Measurements from ENCODE around the gene MYOG. TPM values are rescaled to one million over a fixed set of nuclear protein-coding genes. Genes with fewer than 3 reads are reported as not detected.

Gene MYOG
- total RNA-seq, 5 donors from 2014 or later (not counting 1 experiment from before 2014, with no cell fraction given), result not detected

DNA sequence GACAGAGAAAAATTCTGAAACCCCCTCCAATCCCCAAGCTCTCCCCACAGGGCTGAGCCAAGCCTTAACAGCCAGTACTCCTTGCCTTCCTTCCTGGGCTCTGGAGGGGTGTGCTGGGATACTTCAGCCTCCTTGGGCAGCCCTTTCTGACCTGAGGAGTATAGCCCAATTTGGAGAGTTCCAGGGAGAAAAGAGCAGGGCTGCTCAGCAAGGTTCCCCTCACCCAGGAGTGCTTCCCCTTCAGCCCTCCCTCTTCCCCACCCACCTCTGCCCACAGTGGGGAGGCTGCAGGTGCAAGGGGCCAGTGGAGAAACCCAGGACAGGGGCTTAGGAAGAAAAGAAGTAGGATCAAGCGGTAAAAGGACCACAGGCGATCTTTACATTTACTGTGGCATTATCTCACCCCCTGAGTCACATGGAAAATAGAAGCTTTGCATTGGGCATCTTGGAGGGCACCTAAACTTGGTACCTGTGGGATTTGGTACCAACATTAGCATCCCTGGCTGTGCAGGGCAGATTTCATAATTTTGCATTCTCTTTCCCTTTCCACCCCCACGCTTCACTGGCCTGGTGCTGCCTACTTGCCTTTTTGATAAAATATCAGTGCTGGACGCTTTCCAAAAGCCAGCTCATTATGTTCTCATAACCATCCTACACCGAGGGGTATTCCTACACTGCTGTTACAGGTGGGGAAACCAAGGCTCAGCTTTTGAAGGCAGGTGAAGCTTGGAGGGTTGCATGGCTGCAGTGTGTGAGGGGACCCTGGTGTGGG is 38.9 kb upstream of the MYOG start:
- Mint-ChIP-seq H3K27me3 (peaks cover 68 to 87% of the 10 kb centered on the region in 2 donors), H3K36me3 (no peaks in the 10 kb centered on the region), H3K27ac (no peak overlapping the region), H3K4me1 (peaks cover 9 to 18% (median 12%) of the 10 kb centered on the region in 3 donors), H3K4me3 (no peak overlapping the region), H3K9me3 (no peaks in the 10 kb centered on the region)
- no peaks in the 10 kb centered on the region for H3K36me3 ChIP-seq (ENCODE audit: control insufficient read depth in 2 of 2, extremely low read depth in 1 of 2, insufficient read depth in 1 of 2, low read length in 1 of 2)
- peaks cover 0 to 12% of the 10 kb centered on the region in 2 experiments for H3K4me1 ChIP-seq (ENCODE audit: control insufficient read depth in 1 of 2, extremely low read depth in 1 of 2, insufficient read depth in 2 of 2, low read length in 2 of 2)
- no peak for DNase-seq
- no peak for ATAC-seq (replicated peaks in 1 of 4)
- no peak overlapping the region for H3K4me3 ChIP-seq (ENCODE audit: control insufficient read depth in 1 of 2, extremely low read depth in 1 of 2, low read length in 1 of 2)
- WGBS (ENCODE audit: insufficient coverage), result 83% methylated on average over 1 of the region's 5 CpGs
- H3K27me3 ChIP-seq (replicated peaks in 1 of 2; ENCODE audit: control insufficient read depth in 2 of 2, extremely low read depth in 1 of 2, insufficient read depth in 2 of 2, low read length in 1 of 2), result peaks cover 4 to 86% of the 10 kb centered on the region in 2 experiments
- H3K27ac ChIP-seq (ENCODE audit: low read length), result no peak overlapping the region
- no peaks in the 10 kb centered on the region for H3K9me3 ChIP-seq
- POLR2A ChIA-PET, result no interaction called here
- CTCF ChIA-PET, result no interaction called here

DNA sequence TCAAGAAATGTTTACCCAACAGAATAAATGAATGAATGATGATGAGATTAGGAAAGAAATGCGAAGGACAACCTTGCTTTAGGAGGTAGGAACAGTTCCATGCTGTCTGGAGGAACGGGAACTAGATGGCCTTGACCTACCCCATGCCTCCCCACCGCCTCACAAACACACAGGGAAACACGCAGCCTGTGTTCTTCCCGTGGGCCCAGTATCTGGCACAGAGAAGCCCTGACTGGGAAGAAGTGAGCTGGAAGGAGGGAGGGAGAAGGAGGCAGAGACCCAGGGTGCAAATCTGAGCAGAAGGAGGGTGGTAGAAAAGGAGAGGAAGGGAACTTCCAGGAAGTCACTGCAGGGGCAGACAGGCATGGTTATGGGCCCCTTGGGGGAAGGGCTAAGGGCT is 38.2 kb upstream of the MYOG start:
- no peak overlapping the region for H3K27ac Mint-ChIP-seq
- ChIA-PET CTCF (no interaction called here), POLR2A (no interaction called here)
- Histone ChIP-seq H3K4me3 (ENCODE audit: control insufficient read depth in 1 of 2, extremely low read depth in 1 of 2, low read length in 1 of 2) (no peak overlapping the region), H3K4me1 (ENCODE audit: control insufficient read depth in 1 of 2, extremely low read depth in 1 of 2, insufficient read depth in 2 of 2, low read length in 2 of 2) (peaks cover 0 to 12% of the 10 kb centered on the region in 2 experiments), H3K36me3 (ENCODE audit: control insufficient read depth in 2 of 2, extremely low read depth in 1 of 2, insufficient read depth in 1 of 2, low read length in 1 of 2) (no peaks in the 10 kb centered on the region), H3K27ac (ENCODE audit: low read length) (no peak overlapping the region), H3K27me3 (replicated peaks in 1 of 2; ENCODE audit: control insufficient read depth in 2 of 2, extremely low read depth in 1 of 2, insufficient read depth in 2 of 2, low read length in 1 of 2) (peaks cover 5 to 83% of the 10 kb centered on the region in 2 experiments), H3K9me3 (no peaks in the 10 kb centered on the region)
- no peaks in the 10 kb centered on the region for H3K9me3 Mint-ChIP-seq
- H3K36me3 Mint-ChIP-seq, result no peaks in the 10 kb centered on the region
- no peak for ATAC-seq (replicated peaks in 1 of 4)
- peaks cover 66 to 85% of the 10 kb centered on the region in 2 donors for H3K27me3 Mint-ChIP-seq
- peaks cover 9 to 18% (median 12%) of the 10 kb centered on the region in 3 donors for H3K4me1 Mint-ChIP-seq
- H3K4me3 Mint-ChIP-seq, result no peak overlapping the region
- no peak for DNase-seq
- no CpG with 5 or more reads among the region's 5 CpGs for WGBS (ENCODE audit: insufficient coverage)

DNA sequence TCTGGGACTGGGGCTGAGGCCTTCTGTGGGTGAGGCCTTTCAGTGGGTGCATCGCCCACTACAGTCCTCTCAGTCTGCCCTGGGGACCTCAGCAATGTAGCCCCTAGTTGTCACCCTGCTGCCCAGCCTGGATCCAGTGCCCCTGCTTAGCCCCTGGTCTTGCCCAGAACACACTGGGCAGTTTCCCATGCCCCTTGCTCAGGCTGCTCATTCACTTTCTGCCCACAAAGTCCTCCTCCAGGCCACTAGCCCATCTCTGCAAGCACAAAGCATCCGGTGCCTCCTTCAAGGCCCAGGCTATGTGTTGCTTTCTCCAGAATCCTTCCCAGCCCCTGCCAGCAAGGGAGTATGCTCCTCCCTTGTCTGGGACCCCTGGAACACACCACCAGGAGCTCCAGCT is 36.3 kb upstream of the MYOG start:
- DNase-seq (no peak), ATAC-seq (replicated peaks in 1 of 4) (no peak)
- no peak overlapping the region for H3K4me3 ChIP-seq (ENCODE audit: control insufficient read depth in 1 of 2, extremely low read depth in 1 of 2, low read length in 1 of 2)
- H3K27ac ChIP-seq (ENCODE audit: low read length), result no peak overlapping the region
- H3K36me3 ChIP-seq (ENCODE audit: control insufficient read depth in 2 of 2, extremely low read depth in 1 of 2, insufficient read depth in 1 of 2, low read length in 1 of 2), result no peaks in the 10 kb centered on the region
- CTCF ChIA-PET, result interaction anchor here in 1 of 2 donors (0.5 kb wide), 1 partner anchor 123 kb away, joined by 3 read pairs; no protein-coding TSS in a partner anchor
- no peak overlapping the region for H3K27ac Mint-ChIP-seq
- H3K27me3 ChIP-seq (replicated peaks in 1 of 2; ENCODE audit: control insufficient read depth in 2 of 2, extremely low read depth in 1 of 2, insufficient read depth in 2 of 2, low read length in 1 of 2), result peaks cover 15 to 82% of the 10 kb centered on the region in 2 experiments
- H3K4me3 Mint-ChIP-seq, result no peak overlapping the region
- peaks cover 0 to 3% of the 10 kb centered on the region in 2 experiments for H3K4me1 ChIP-seq (ENCODE audit: control insufficient read depth in 1 of 2, extremely low read depth in 1 of 2, insufficient read depth in 2 of 2, low read length in 2 of 2)
- WGBS (ENCODE audit: insufficient coverage), result 79% methylated on average over 2 of the region's 2 CpGs
- H3K27me3 Mint-ChIP-seq, result peaks cover 60 to 88% of the 10 kb centered on the region in 2 donors
- POLR2A ChIA-PET, result no interaction called here
- peaks cover 8 to 10% (median 8%) of the 10 kb centered on the region in 3 donors for H3K4me1 Mint-ChIP-seq
- H3K9me3 ChIP-seq, result no peaks in the 10 kb centered on the region
- H3K36me3 Mint-ChIP-seq, result no peaks in the 10 kb centered on the region
- H3K9me3 Mint-ChIP-seq, result no peaks in the 10 kb centered on the region

DNA sequence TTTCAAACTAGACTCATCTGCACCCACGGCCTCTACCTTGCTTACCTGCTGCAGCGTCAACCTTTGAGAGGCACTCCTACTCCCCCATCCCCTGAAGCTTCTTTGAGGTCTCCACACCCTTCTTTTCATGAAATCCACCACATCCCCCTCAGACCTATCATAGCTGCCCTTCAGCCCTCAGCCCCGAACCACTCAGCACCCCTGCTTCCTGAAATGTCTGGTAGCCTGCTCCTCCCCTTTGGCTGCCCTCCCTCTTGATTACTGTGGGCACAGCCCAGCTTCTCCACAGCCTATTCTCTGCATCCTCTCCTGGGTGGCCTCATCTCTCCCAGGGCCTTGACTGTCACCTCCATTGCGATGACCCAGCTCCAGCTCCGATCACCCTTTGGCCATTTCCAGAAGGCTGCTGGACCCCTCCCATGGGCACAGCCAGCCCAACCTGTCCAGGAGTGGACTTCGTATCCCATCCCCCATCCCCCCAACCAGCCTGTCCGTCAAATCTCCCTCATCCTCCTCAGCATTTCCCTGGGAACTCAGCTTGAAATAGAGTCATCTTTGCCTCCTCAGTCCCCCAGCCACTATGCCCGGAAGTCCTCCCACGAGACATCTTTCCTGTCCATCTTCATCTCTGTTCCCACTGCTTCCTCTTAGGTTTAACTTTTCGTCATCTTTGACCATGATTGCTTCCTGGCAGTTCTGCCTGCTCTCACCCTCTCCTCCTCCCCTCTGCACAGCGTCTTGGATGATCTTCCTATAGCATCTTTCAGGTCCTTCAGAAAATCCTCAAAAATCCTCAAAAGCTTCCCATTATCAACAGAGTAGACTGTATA is 35.6 kb upstream of the MYOG start:
- H3K36me3 Mint-ChIP-seq, result no peaks in the 10 kb centered on the region
- no peaks in the 10 kb centered on the region for H3K36me3 ChIP-seq (ENCODE audit: control insufficient read depth in 2 of 2, extremely low read depth in 1 of 2, insufficient read depth in 1 of 2, low read length in 1 of 2)
- ChIA-PET CTCF (interaction anchor here in 1 of 2 donors (0.5 kb wide), 1 partner anchor 123 kb away, joined by 3 read pairs; no protein-coding TSS in a partner anchor), POLR2A (no interaction called here)
- WGBS (ENCODE audit: insufficient coverage), result 20% methylated on average over 8 of the region's 11 CpGs
- H3K4me3 ChIP-seq (ENCODE audit: control insufficient read depth in 1 of 2, extremely low read depth in 1 of 2, low read length in 1 of 2), result no peak overlapping the region
- no peak for DNase-seq
- ATAC-seq (replicated peaks in 1 of 4), result no peak
- peaks cover 3 to 5% (median 4%) of the 10 kb centered on the region in 3 donors for H3K4me1 Mint-ChIP-seq
- H3K9me3 ChIP-seq, result no peaks in the 10 kb centered on the region
- no peak overlapping the region for H3K27ac ChIP-seq (ENCODE audit: low read length)
- peaks cover 15 to 78% of the 10 kb centered on the region in 2 experiments for H3K27me3 ChIP-seq (replicated peaks in 1 of 2; ENCODE audit: control insufficient read depth in 2 of 2, extremely low read depth in 1 of 2, insufficient read depth in 2 of 2, low read length in 1 of 2)
- no peaks in the 10 kb centered on the region for H3K9me3 Mint-ChIP-seq
- H3K27me3 Mint-ChIP-seq, result peaks cover 58 to 84% of the 10 kb centered on the region in 2 donors
- H3K4me1 ChIP-seq (ENCODE audit: control insufficient read depth in 1 of 2, extremely low read depth in 1 of 2, insufficient read depth in 2 of 2, low read length in 2 of 2), result no peaks in the 10 kb centered on the region
- no peak overlapping the region for H3K27ac Mint-ChIP-seq
- no peak overlapping the region for H3K4me3 Mint-ChIP-seq

DNA sequence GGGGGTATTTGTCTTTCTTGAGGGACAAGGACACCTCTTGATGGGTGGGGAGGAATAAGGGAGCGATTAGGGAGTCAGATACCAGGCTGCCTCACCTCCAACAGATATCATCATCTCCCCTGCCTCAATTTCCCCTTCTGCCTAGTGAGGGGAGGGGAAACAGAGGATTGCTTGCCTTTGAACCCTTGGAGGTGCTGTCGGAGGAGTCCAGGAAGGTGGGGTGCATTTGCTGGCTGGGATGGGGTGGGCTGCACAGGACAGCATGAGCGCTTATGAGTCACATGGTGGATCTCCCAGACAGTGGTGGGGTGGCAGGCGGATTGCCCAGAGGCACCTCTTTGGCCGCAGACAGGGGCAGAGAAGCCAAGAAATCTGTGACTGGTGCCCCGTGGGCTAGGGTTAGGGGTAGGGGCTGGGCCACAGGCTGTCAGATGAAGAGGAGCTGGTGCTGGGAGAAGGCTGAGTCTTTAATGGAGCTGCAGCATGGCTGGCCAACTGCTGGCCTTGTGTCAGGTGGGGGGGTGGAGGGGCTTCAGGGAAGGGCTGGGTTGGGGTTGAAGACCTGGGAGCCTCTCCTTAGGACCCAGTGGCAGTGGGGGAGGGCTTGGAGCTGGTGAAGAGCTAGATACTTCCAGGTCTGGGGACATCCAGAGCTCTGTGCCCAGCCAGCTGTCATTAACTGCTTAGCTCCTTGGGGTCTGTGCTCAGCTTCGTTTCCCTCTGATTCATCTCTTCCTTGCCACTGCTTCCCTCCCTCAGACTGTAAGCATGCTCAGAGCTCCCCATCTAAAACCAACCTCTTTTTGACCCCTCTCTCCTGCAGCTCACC is 34.7 kb upstream of the MYOG start:
- ATAC-seq (replicated peaks in 1 of 4), result no peak
- Histone ChIP-seq H3K4me1 (ENCODE audit: control insufficient read depth in 1 of 2, extremely low read depth in 1 of 2, insufficient read depth in 2 of 2, low read length in 2 of 2) (no peaks in the 10 kb centered on the region), H3K36me3 (ENCODE audit: control insufficient read depth in 2 of 2, extremely low read depth in 1 of 2, insufficient read depth in 1 of 2, low read length in 1 of 2) (no peaks in the 10 kb centered on the region), H3K27me3 (replicated peaks in 1 of 2; ENCODE audit: control insufficient read depth in 2 of 2, extremely low read depth in 1 of 2, insufficient read depth in 2 of 2, low read length in 1 of 2) (peaks cover 12 to 75% of the 10 kb centered on the region in 2 experiments), H3K4me3 (ENCODE audit: control insufficient read depth in 1 of 2, extremely low read depth in 1 of 2, low read length in 1 of 2) (no peak overlapping the region), H3K9me3 (no peaks in the 10 kb centered on the region), H3K27ac (ENCODE audit: low read length) (no peak overlapping the region)
- Mint-ChIP-seq H3K4me3 (no peak overlapping the region), H3K36me3 (no peaks in the 10 kb centered on the region), H3K4me1 (peaks cover 3 to 5% (median 4%) of the 10 kb centered on the region in 3 donors), H3K27ac (no peak overlapping the region), H3K9me3 (no peaks in the 10 kb centered on the region), H3K27me3 (peaks cover 56 to 81% of the 10 kb centered on the region in 2 donors)
- DNase-seq, result no peak
- 61% methylated on average over 6 of the region's 7 CpGs for WGBS (ENCODE audit: insufficient coverage)
- POLR2A ChIA-PET, result no interaction called here
- CTCF ChIA-PET, result no interaction called here

All from T-cell (primary cell).